Activated CD8-positive, alpha-beta memory T cell treated with anti-CD3 and anti-CD28 coated beads for 36 hours (primary cell): ENCODE measurements around the gene PDZRN4. TPM values are rescaled to one million over a fixed set of nuclear protein-coding genes. Genes with fewer than 3 reads are reported as not detected.
"Not testable (repeated sequence)": the region's sequence is repeated elsewhere in the genome, so short reads cannot be mapped to it uniquely, and the experiment has no call there.

Source experiments
- CTCF ChIA-PET: fragments of 350-600 bp; sonication (Branson Sonifier 250); formaldehyde crosslinking; loops from one replicate; lab custom pipeline; 2021; ENCODE audit warnings: antibody characterized with exemption; lab: Charles Lee
- POLR2A ChIA-PET: fragments of 350-600 bp; sonication (Branson Sonifier 250); formaldehyde crosslinking; loops from one replicate; lab custom pipeline; 2021; ENCODE audit warnings: antibody characterized with exemption; lab: Charles Lee
- total RNA-seq, 2 experiments: library from RNA; stranded (reverse); gene quantifications; one replicate each; pipeline ENCODE4 v1.2.3, GENCODE V29; 2021

The PDZRN4 gene
- total RNA-seq, 2 experiments from 2014 or later: not detected

DNA sequence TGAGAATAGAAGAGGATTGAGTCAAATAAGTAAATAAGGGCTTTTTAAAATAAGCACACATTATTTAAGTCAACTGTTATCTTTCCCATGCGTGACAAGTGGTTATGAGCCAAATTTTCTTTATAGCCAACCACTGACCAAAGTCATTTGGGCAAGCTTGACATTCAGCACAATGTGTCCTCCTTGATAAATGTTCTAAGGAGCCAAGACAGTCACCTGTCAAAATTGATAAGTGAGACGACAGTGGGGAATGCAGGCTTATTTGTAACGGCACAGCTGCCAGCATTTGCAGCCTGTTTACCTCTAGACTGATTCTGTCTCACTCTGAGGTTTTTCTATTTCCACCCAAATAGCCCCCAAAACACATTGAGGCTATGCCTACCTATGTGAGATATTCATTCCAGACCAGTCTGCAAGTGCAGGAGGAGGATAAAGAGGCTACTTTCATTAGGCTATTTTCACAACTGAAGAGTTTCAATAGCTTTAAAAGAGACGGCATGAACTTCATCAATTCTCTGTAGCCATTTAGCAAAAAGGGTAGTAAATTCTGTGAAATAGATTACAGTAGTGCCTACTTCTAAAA lies 339.5 kb downstream of the PDZRN4 start:
- CTCF ChIA-PET: no interaction called here

DNA sequence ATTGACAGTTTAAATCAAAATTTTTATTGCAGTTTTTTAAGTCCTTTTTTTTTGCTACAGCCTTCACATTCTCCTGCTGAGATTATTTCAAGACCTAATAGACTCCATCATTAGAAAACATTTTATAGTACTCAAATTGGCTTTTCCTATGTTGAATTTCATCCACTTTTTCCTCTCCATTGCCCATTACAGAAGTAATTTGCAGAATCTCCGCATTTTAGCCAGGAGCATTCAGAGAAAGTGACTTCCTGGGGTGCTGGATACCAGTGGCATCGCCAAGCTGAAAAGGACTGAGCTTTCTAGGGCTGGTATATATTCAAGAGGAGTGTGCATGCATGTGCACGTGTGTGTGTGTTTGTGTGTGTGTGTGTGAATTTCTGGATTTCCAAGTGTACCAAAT lies 340.8 kb downstream of the PDZRN4 start:
- ChIA-PET POLR2A (no interaction called here), CTCF (no interaction called here)

More for the DNA sequence above, 339.5 kb downstream of the PDZRN4 start:
- POLR2A ChIA-PET: no interaction called here

GRCh38 chr12:41530441-41530840 lies 342.3 kb downstream of the PDZRN4 start:
- POLR2A ChIA-PET: no interaction called here

DNA sequence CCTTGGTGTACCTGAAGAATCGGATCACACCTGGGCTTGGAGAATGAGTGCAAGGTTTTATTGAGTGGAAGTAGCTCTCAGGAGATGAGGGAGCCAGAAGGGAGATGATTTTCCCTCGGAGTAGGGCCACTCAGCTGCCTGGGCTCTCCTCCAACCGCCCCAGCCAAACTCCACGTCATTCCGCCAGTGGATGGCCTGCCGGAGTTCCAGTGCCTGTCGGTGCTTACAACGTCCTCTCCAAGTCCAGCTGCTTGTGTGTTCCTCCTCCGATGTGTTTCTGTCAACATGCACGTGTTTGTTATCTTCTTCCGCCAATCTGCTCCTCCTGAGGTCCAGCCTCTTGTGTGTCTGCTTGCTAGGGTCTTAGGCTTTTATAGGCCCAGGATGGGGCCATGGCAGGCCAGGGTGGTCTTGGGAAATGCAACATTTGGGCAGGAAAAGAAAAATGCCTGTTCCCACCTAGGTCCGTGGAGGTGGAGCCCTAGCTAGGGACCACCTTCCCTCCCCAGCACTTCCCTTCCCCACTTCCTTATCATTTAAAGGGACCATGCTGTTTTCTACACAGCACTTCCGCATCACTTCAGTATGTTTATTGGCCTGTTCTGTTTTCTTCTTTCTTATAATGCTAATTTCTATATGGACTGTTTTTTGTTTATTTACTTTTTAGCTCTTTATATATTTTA lies 343.2 kb downstream of the PDZRN4 start:
- POLR2A ChIA-PET: no interaction called here
- CTCF ChIA-PET: no interaction called here

More at GRCh38 chr12:41530441-41530840, 342.3 kb downstream of the PDZRN4 start:
- CTCF ChIA-PET: no interaction called here

- CTCF ChIA-PET: no interaction called here
- POLR2A ChIA-PET: no interaction called here
These were observed 344.0 kb downstream of the PDZRN4 start for GRCh38 chr12:41532072-41532471.

DNA sequence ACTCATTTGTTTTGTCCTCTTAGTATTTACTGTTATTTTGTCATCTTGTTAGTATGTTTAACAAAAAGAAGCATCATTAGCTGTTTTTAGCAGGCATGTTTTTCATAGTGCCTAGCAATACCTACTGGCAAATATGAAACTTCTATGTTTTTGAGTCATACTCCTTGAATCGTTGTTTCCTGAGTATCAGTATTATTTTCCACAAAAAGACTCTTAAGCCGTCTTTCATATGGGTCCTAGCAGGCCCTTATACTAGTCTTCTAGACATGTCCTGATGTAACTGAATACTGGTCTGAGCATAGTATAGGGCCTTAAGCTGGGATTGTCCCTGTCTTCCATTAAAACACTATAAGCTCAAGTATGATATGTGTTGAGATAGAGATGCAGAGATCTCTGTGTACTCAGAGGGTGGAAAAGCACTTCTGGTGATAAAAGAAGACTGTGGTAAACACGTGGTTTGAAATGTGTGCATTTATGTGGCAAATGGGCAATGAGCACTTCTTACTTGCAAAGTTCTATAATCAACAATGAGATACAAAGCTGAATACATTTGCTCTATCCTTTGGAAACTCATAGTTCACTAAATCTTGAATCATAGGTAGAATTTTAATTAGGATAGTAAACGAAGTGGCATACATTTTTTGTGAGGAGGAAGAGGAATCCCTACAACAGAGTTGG lies 348.8 kb downstream of the PDZRN4 start:
- POLR2A ChIA-PET: no interaction called here

DNA sequence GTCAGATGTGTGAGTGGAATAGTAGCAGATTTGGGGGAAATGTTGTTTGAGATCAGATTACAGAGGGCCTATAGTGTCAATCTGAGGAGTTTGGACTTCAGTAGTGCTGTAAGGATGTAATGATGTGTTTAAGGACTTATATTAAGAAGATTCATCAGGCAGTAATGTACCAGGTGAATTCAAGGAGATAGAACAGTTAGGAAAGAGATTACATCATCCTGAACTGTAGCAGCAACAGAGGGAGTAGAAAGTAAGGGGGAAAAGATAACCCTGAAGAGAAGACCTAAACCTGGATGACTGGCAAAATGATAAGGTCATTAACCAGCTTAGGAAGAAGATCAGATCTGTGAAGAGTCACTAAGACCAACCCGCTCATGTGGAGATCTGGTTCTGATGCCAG lies 349.4 kb downstream of the PDZRN4 start:
- ChIA-PET CTCF (interaction anchor here (0.6 kb wide), 1 partner anchor 30 kb away, joined by 3 read pairs; no protein-coding TSS in a partner anchor), POLR2A (no interaction called here)

More for the DNA sequence above, 348.8 kb downstream of the PDZRN4 start:
- CTCF ChIA-PET: interaction anchor here (0.6 kb wide), 1 partner anchor 29 kb away, joined by 3 read pairs; no protein-coding TSS in a partner anchor

DNA sequence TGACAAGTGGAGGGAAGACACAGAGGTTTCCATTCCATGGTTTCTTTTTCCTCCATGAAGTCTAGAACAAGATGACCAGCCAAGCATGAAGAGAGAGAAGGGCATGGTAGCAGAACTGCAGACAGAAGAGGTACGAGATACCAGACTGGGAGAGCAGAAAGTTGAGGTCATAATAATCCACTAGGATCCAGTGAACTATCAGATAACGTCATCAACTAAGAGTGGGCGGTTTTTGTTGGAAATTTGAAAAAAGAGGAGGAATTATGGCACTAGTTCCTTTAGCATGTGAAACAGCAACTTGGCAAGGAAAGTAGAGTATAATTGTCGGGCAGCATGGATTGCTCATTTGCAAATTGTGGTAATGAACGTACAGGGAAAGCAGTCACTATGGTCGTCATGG lies 357.6 kb downstream of the PDZRN4 start:
- CTCF ChIA-PET: no interaction called here
- POLR2A ChIA-PET: no interaction called here

GRCh38 chr12:41547071-41547470 lies 359.0 kb downstream of the PDZRN4 start:
- POLR2A ChIA-PET, CTCF ChIA-PET: not testable (repeated sequence)

GRCh38 chr12:41548926-41549325 lies 360.8 kb downstream of the PDZRN4 start:
- CTCF ChIA-PET: no interaction called here
- POLR2A ChIA-PET: no interaction called here

DNA sequence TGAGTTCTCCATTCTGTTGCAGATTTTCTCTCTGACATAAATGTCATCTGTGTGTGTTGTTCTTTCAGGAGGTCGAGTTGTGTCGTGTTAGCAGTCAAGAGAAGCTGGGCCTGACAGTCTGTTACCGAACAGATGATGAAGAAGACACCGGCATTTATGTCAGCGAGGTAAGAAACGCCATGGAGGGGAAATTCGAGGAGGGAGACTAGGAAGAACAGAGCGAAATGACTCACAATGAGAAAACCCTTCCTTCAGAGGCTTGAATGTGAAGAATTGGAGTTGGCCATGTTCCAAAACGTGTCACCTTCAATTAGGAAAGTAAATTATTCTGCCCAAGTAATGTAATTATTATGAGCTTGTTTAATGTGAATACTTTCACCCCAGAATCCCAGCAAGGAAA lies 364.5 kb downstream of the PDZRN4 start:
- POLR2A ChIA-PET: no interaction called here
- CTCF ChIA-PET: no interaction called here

- POLR2A ChIA-PET: no interaction called here
- CTCF ChIA-PET: no interaction called here
These were observed 368.1 kb downstream of the PDZRN4 start for GRCh38 chr12:41556176-41556575.

GRCh38 chr12:41557344-41557743 lies 369.2 kb downstream of the PDZRN4 start:
- CTCF ChIA-PET: interaction anchor here (0.7 kb wide), 1 partner anchor 844 kb away, joined by 4 read pairs; no protein-coding TSS in a partner anchor
- POLR2A ChIA-PET: no interaction called here

DNA sequence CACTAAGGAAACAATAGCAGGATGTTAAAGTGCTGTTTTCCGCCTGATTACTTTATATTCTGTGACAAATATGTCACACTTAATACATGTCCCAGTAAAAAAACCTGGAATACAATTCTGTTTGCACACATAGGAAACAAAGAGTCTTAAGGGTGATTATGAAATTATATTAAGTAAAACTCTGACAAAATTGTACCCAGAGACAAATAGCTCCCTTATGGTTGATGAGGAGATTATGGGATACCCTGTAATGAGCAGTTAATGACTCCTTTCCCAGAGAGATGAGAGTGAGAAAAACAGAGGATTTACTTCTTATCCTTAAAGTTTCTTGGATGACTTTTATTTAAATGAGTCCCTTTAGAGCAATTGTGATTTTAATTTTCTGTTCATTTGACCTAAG lies 370.6 kb downstream of the PDZRN4 start:
- ChIA-PET POLR2A (no interaction called here), CTCF (no interaction called here)

DNA sequence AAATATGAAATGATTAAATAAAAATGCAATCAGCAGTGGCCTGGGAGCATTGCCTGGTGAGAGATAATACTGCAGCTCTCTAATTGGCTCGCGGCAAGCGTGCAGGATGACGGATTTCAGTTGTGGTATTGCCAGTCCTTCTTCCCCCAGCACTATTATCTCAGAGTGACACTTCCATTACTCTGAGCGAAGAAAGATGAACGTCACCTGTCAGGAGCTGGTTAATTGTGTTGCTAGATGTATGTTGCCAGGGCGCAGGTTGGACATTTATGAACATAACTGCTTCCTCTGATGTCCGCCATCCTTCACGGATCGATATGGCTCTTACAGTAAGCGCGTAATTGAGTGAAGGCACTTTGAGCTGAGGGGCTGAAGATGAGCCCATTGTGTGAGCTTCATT lies 374.9 kb downstream of the PDZRN4 start:
- ChIA-PET POLR2A (no interaction called here), CTCF (no interaction called here)

DNA sequence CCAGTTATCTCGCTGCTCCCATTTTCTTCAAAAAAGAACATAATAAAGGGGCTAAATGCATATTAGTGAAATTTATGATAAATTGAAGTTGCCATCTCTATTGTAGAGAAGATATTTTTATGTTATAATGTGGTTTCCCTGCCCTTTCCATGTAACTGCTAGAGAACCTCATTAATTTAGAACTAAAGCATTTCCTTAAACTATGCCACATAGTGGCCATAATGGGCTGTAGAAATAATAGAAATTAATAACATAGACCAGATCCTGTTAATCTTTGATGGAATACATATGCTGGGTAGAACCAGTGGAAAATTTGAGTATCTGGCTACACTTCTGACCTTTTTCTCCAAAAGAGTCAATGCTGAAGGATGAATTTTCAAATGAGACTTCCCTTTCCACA lies 376.7 kb downstream of the PDZRN4 start:
- POLR2A ChIA-PET: no interaction called here
- CTCF ChIA-PET: no interaction called here

DNA sequence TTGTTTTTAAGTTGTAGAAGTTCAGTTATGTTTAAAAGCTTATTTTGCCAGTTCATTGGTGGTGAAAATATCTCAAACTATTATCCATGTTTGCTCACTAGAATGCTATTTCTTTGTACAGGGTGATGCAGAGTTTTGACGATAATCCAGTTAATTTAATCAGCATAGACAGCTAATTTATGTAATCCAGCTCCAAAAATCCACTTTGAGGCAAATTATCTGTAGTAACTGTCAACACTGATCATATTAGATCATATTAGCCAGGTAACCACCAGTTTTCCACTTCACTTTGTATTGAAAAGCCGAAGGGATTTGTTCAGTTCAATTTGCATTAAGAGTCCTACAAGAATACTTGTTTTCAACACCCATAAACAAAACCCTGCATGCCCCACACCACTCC lies 378.6 kb downstream of the PDZRN4 start:
- POLR2A ChIA-PET: no interaction called here
- CTCF ChIA-PET: no interaction called here

DNA sequence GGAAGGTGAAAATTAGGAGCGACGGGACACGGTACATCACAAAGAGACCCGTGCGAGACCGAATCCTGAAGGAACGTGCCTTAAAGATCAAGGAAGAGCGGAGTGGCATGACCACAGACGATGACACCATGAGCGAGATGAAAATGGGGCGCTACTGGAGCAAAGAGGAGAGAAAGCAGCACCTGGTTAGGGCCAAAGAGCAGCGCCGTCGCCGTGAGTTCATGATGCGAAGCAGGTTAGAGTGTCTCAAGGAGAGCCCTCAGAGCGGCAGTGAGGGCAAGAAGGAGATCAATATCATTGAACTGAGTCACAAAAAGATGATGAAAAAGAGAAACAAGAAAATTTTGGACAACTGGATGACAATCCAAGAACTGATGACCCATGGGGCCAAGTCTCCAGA lies 385.3 kb downstream of the PDZRN4 start:
- POLR2A ChIA-PET: no interaction called here
- CTCF ChIA-PET: no interaction called here

DNA sequence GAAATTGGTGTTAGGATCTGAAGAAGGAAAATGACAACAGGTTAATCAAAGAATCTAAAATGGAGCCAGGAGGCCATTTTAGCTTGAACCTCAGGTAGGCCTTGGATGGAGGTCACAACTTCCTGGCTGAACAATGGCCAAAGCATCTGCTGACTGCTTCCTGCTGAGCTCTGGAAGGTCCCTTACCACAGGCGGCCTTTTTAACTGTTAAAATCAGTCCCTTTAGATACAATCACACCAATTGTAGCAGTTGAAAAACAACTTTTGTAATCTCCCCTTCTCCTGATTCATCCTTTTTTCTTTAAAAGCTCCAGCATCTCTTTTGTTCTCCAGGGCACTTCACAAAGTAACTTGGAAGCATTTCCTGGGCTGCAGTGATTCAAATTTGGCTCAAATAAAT lies 388.8 kb downstream of the PDZRN4 start:
- ChIA-PET POLR2A (no interaction called here), CTCF (no interaction called here)

DNA sequence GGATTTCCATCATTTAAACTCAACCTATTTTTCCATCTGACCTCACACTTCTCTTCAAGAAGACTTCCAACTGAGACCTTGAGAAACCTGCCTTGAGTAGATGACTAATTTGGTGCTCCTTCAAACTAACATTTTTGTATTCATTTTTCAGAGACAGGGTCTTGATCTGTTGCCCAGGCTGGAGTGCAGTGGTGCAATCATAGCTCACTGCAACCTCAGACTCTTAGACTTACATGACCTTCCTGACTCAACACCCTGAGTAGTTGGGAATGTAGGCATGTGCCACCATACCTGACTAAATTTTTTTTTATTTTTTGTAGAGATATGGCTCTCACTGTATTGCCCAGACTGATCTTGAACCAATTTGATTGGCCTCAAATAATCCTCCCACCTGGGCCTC lies 389.9 kb downstream of the PDZRN4 start:
- ChIA-PET POLR2A (no interaction called here), CTCF (no interaction called here)

DNA sequence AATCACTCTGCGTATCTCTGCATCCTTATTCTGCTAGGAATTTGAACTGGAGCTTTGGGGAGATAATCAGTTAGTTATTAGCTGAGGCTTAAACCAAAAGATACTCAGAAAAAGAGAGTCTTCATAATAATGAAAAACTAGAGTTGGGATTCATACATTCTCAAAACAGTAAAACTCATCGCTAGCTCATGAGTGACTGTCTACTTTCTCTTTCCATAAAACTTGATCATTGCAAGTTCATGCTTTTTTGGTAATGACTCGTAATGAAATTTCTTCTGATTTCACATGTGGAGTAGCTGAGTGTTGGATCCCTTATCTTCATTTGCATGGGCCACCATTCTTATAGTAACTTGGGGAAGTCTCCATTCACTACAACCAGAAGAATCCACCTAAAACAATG lies 397.7 kb downstream of the PDZRN4 start:
- ChIA-PET CTCF (no interaction called here), POLR2A (no interaction called here)
